ENCODE data around the gene FGF9.

The FGF9 gene

DNA sequence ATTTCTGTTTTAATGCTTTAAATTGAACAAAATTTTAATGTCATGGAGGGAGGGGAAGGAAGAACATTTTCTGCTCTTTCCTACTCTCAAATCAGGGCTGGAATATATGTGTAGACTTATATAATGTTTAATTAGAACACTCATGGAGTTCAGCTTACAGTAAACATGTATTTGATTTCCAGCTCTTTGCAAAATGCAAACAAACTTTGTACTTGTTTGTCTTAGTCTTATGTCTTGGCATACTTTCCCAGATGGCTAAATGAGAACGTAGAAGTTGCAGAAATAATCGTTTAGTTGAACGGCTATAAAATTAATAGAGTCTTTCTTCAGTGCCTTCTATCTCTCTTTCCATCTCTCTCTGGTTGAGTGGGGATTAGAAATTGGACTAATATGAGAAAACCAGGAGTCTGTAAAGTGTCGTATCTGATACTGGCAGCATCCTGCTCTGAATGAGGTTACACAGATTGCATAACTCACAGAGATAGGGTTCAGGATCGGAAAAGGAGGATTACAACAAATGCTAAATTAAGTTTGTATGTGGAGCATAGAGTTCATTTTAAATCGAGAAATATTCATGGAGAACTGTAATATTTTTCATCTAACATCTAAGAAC, 82.3 kb downstream of the FGF9 start:
- no peaks in the 10 kb centered on the region for H4K20me1 ChIP-seq (ENCODE audit: insufficient read depth, low read length)
- H3K9ac ChIP-seq (ENCODE audit: low read length) = no peak overlapping the region
- no peak overlapping the region for H3K4me2 ChIP-seq (ENCODE audit: low read length)
- no peak overlapping the region for H2AFZ ChIP-seq (ENCODE audit: low read depth, low read length)
- H3K36me3 ChIP-seq (replicated peaks; ENCODE audit: low read depth, low read length) = no peaks in the 10 kb centered on the region
- no peaks in the 10 kb centered on the region for H3K27me3 ChIP-seq (ENCODE audit: low read depth, low read length)
- no peaks in the 10 kb centered on the region for H3K4me1 ChIP-seq (ENCODE audit: low read length)
- no peaks in the 10 kb centered on the region for H3K79me2 ChIP-seq (ENCODE audit: low read length)
- no peaks in the 10 kb centered on the region for H3K9me3 ChIP-seq (ENCODE audit: insufficient read depth, low read length)
- TF ChIP-seq, protein P1, sequence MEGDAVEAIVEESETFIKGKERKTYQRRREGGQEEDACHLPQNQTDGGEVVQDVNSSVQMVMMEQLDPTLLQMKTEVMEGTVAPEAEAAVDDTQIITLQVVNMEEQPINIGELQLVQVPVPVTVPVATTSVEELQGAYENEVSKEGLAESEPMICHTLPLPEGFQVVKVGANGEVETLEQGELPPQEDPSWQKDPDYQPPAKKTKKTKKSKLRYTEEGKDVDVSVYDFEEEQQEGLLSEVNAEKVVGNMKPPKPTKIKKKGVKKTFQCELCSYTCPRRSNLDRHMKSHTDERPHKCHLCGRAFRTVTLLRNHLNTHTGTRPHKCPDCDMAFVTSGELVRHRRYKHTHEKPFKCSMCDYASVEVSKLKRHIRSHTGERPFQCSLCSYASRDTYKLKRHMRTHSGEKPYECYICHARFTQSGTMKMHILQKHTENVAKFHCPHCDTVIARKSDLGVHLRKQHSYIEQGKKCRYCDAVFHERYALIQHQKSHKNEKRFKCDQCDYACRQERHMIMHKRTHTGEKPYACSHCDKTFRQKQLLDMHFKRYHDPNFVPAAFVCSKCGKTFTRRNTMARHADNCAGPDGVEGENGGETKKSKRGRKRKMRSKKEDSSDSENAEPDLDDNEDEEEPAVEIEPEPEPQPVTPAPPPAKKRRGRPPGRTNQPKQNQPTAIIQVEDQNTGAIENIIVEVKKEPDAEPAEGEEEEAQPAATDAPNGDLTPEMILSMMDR (IDR thresholded peaks at IDR 0.05; ENCODE audit: low read depth, low read length) = no peak
- no peak for TF ChIP-seq EZH2phosphoT487 (IDR thresholded peaks at IDR 0.05; ENCODE audit: low read depth)
- H3K4me3 ChIP-seq (ENCODE audit: low read length) = no peak overlapping the region
- no peak overlapping the region for H3K27ac ChIP-seq (ENCODE audit: low read length)

Measured in OCI-LY3 (cell line).